GM12891 (cell line): ENCODE measurements around the gene GIT2.

Experiments used
- POLR2A ChIP-seq: IDR thresholded peaks from 2 replicates; pipeline ENCODE4 v1.6.1; 2011; ENCODE audit warnings: low read depth, low read length, control low read depth
- POLR2AphosphoS5 ChIP-seq: IDR thresholded peaks from 2 replicates; pipeline ENCODE4 v1.6.1; 2011; ENCODE audit warnings: low read depth, low read length, control low read depth
- POU2F2 ChIP-seq: IDR thresholded peaks from 2 replicates; pipeline ENCODE4 v1.6.1; 2011; ENCODE audit warnings: low read depth, mild to moderate bottlenecking, control low read depth, low read length, moderate library complexity
- SPI1 ChIP-seq: IDR thresholded peaks from 2 replicates; pipeline ENCODE4 v1.6.1; 2011; ENCODE audit warnings: low read depth, low read length, control low read depth
- TAF1 ChIP-seq: IDR thresholded peaks from 2 replicates; pipeline ENCODE4 v1.6.1; 2011; ENCODE audit warnings: low read depth, low read length, control low read depth

DNA sequence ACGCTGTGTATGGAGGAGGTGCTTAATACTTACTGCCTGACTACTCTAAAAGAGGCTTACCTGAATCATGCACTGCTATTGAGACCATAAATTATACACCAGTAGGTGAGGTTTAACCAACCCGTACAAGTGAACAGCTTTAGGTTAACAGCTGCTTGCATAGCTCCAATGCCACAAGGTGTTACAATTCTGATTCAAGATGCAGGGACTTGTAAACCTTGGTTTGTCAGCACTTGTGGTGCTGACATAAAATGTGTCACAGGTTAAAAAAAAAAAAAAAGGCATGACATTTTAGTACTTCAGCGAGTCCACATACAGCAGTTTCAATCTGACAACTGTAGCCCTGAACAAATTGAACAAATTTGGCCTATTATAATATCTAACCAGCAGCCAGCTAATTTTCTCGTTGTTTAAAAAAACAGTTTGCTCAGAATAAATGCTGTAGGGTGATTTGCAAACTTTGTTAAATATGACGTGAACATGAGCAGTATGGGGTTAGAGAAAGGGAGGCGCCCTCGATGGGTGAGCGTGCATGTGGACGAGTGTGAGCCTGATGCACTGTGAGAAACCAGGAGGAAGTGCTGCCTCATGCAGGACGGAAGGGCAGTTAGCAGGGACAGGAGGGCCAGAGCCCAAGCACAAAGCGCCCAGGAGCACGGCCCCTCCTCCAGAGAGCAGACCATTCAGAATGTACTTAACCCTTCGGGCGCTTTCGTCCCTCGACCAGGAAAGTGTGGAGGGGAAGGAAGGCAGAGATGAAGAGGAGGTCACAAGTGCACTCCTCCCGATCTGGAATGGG lies 51.4 kb downstream of the GIT2 start:
- no peak for TF ChIP-seq POLR2AphosphoS5
- TF ChIP-seq TAF1: no peak
- TF ChIP-seq POLR2A: no peak
- no peak for TF ChIP-seq POU2F2
- TF ChIP-seq SPI1: no peak
